Activated naive CD8-positive, alpha-beta T cell treated with anti-CD3 and anti-CD28 coated beads, Interleukin-2, amount 10 ng/mL, durations not matched to agents 7 days and 5 days (primary cell): ENCODE data around the gene PKMYT1. TPM values are rescaled to one million over a fixed set of nuclear protein-coding genes. Genes with fewer than 3 reads are reported as not detected.

ENCODE experiments used
- ATAC-seq: fragments of 150-1000 bp; cut with Tn5 transposase; one replicate; pipeline ENCODE4 v1.10.0; 2021; ENCODE audit warnings: low read depth, moderate library complexity
- POLR2A ChIA-PET: fragments of 350-600 bp; sonication (Branson Sonifier 250); formaldehyde crosslinking; loops from one replicate; lab custom pipeline; 2021; ENCODE audit warnings: antibody characterized with exemption; lab: Charles Lee
- DNase-seq: peaks from one replicate; pipeline ENCODE4 v3.0.0; 2021
- H3K27ac Mint-ChIP-seq: one replicate; pipeline ENCODE4 v1.8.0; 2022; ENCODE audit warnings: mild to moderate bottlenecking, mixed read lengths
- H3K27me3 Mint-ChIP-seq: one replicate; pipeline ENCODE4 v1.8.0; 2022; ENCODE audit warnings: mild to moderate bottlenecking, moderate library complexity, mixed read lengths
- H3K36me3 Mint-ChIP-seq: one replicate; pipeline ENCODE4 v1.8.0; 2021; ENCODE audit warnings: mild to moderate bottlenecking, mixed read lengths
- H3K4me1 Mint-ChIP-seq: one replicate; pipeline ENCODE4 v1.8.0; 2021; ENCODE audit warnings: mixed read lengths
- H3K4me3 Mint-ChIP-seq: one replicate; pipeline ENCODE4 v1.8.0; 2022; ENCODE audit warnings: mild to moderate bottlenecking, moderate library complexity, mixed read lengths
- H3K9me3 Mint-ChIP-seq: one replicate; pipeline ENCODE4 v1.8.0; 2021; ENCODE audit warnings: mixed read lengths
- total RNA-seq, 2 experiments: library from RNA; stranded (reverse); gene quantifications; one replicate each; pipeline ENCODE4 v1.2.3, GENCODE V29; 2021

The PKMYT1 gene
- total RNA-seq, 2 experiments from 2014 or later = 106 to 116 TPM

GRCh38 chr16:3022684-3023414 lies 42.6 kb upstream of the PKMYT1 start:
- H3K4me1 Mint-ChIP-seq = peaks cover 36% of the 10 kb centered on the region
- DNase-seq (no peak), ATAC-seq (no peak)
- H3K27me3 Mint-ChIP-seq = peaks cover 16% of the 10 kb centered on the region
- no peaks in the 10 kb centered on the region for H3K9me3 Mint-ChIP-seq
- peaks cover 10% of the 10 kb centered on the region for H3K36me3 Mint-ChIP-seq
- POLR2A ChIA-PET = interaction anchor here (1.0 to 2.3 kb wide), 7 partner anchors 15 to 140 kb away, joined by 3 to 8 read pairs (median 5); partner anchors contain the start of genes FLYWCH2, IL32 and PKMYT1
- peak overlapping the region; percentile 87 for H3K4me3 Mint-ChIP-seq
- H3K27ac Mint-ChIP-seq = peak overlapping the region; percentile 87

GRCh38 chr16:3022208-3022683 lies 42.0 kb upstream of the PKMYT1 start:
- Mint-ChIP-seq H3K27me3 (peaks cover 17% of the 10 kb centered on the region), H3K27ac (peak overlapping the region; percentile 87), H3K9me3 (no peaks in the 10 kb centered on the region), H3K4me1 (peaks cover 36% of the 10 kb centered on the region), H3K4me3 (peak overlapping the region; percentile 90), H3K36me3 (peaks cover 6% of the 10 kb centered on the region)
- POLR2A ChIA-PET = interaction anchor here (0.7 to 2.4 kb wide), 7 partner anchors 7 to 140 kb away, joined by 3 to 19 read pairs (median 5); partner anchors contain the start of genes FLYWCH2, IL32, MMP25 and PKMYT1
- DNase-seq (peak; percentile 76), ATAC-seq (no peak)

DNA sequence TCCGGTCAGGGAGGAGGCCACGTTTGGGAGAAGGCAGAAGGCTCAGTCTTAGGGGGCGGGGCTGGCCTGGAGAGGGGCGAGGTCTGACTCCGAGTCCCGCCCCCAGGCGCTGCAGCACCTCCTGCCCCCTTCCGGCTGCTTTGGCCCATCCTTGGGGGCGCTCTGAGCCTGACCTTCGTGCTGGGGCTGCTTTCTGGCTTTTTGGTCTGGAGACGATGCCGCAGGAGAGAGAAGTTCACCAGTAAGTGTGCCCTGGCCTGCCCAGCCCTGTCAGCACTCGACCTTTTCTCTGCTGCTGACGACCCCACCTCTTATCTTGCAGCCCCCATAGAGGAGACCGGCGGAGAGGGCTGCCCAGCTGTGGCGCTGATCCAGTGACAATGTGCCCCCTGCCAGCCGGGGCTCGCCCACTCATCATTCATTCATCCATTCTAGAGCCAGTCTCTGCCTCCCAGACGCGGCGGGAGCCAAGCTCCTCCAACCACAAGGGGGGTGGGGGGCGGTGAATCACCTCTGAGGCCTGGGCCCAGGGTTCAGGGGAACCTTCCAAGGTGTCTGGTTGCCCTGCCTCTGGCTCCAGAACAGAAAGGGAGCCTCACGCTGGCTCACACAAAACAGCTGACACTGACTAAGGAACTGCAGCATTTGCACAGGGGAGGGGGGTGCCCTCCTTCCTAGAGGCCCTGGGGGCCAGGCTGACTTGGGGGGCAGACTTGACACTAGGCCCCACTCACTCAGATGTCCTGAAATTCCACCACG lies 41.4 kb upstream of the PKMYT1 start:
- DNase-seq (peak; percentile 85), ATAC-seq (peak; percentile 15)
- POLR2A ChIA-PET = interaction anchor here (0.6 to 2.6 kb wide), 11 partner anchors 8 to 137 kb away, joined by 3 to 19 read pairs (median 4); partner anchors contain the start of genes IL32, MMP25 and PKMYT1
- H3K9me3 Mint-ChIP-seq = no peaks in the 10 kb centered on the region
- peaks cover 21% of the 10 kb centered on the region for H3K27me3 Mint-ChIP-seq
- H3K36me3 Mint-ChIP-seq = peaks cover 6% of the 10 kb centered on the region
- H3K27ac Mint-ChIP-seq = peak overlapping the region; percentile 87
- H3K4me3 Mint-ChIP-seq = peak overlapping the region; percentile 90
- peaks cover 36% of the 10 kb centered on the region for H3K4me1 Mint-ChIP-seq

DNA sequence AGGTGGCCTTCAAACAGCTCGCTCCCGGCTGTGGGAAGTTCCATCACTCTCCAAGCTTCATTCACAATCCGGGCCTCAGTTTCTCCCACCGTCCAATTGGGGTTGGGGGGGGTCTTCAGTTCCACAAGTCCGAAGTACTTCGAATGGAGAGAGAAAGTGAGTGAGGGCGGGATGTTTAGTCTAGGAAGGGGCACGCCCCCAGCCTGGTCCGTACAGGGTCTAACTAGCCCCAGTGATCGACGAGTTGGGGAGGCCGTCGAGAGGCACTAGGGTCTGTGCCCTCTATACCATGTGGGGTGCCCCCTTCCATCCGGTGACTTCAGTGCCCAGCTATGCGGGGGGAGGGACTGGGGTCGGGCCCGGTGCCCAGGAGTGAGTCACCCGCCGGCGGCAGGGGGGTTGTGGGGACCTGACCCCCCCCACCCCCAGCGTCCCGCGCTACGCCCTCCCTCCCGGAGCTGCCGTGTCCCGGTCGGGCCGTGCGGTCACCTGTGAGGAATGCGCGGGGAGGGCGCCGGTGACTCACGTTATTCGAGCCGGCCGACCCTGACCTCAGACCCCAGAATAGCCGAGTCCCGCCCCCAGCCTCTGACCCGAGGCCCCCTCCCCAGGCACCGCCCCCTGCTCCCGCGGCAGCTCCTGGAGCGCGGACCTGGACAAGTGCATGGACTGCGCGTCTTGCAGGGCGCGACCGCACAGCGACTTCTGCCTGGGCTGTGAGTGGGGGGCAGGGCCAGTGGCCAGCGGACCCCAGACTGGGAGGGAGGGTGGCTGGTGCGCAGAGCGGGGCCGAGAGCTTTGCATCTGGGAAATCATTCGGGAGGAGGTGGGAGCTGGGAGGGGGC lies 40.6 kb upstream of the PKMYT1 start:
- peaks cover 24% of the 10 kb centered on the region for H3K27me3 Mint-ChIP-seq
- no peaks in the 10 kb centered on the region for H3K9me3 Mint-ChIP-seq
- peak overlapping the region; percentile 90 for H3K4me3 Mint-ChIP-seq
- peak overlapping the region; percentile 56 for H3K27ac Mint-ChIP-seq
- DNase-seq (peak; percentile 63), ATAC-seq (peak; percentile 4)
- peaks cover 36% of the 10 kb centered on the region for H3K4me1 Mint-ChIP-seq
- H3K36me3 Mint-ChIP-seq = peaks cover 2% of the 10 kb centered on the region
- POLR2A ChIA-PET = interaction anchor here (0.5 to 2.6 kb wide), 19 partner anchors 9 to 141 kb away, joined by 3 to 19 read pairs (median 3); partner anchors contain the start of genes MMP25 and PKMYT1

- peaks cover 2% of the 10 kb centered on the region for H3K36me3 Mint-ChIP-seq
- POLR2A ChIA-PET = interaction anchor here (0.5 to 2.6 kb wide), 15 partner anchors 9 to 142 kb away, joined by 3 to 19 read pairs (median 3); partner anchors contain the start of gene MMP25
- H3K27ac Mint-ChIP-seq = peak within 1 kb of the TSS; percentile 56
- no peaks in the 10 kb centered on the region for H3K9me3 Mint-ChIP-seq
- peaks cover 24% of the 10 kb centered on the region for H3K27me3 Mint-ChIP-seq
- H3K4me1 Mint-ChIP-seq = peaks cover 36% of the 10 kb centered on the region
- H3K4me3 Mint-ChIP-seq = peak within 1 kb of the TSS; percentile 90
- ATAC-seq = peak; percentile 23
- peak; percentile 86 for DNase-seq
Measured at GRCh38 chr16:3020247-3020603, 40.0 kb upstream of the PKMYT1 start, which contains the start of gene TNFRSF12A. TNFRSF12A (plus strand) TSS chr16:3020368; CDS start chr16:3020398, 30 bp downstream.

GRCh38 chr16:3019594-3020246 lies 39.5 kb upstream of the PKMYT1 start:
- H3K4me3 Mint-ChIP-seq = peak overlapping the region; percentile 90
- DNase-seq (no peak), ATAC-seq (no peak)

DNA sequence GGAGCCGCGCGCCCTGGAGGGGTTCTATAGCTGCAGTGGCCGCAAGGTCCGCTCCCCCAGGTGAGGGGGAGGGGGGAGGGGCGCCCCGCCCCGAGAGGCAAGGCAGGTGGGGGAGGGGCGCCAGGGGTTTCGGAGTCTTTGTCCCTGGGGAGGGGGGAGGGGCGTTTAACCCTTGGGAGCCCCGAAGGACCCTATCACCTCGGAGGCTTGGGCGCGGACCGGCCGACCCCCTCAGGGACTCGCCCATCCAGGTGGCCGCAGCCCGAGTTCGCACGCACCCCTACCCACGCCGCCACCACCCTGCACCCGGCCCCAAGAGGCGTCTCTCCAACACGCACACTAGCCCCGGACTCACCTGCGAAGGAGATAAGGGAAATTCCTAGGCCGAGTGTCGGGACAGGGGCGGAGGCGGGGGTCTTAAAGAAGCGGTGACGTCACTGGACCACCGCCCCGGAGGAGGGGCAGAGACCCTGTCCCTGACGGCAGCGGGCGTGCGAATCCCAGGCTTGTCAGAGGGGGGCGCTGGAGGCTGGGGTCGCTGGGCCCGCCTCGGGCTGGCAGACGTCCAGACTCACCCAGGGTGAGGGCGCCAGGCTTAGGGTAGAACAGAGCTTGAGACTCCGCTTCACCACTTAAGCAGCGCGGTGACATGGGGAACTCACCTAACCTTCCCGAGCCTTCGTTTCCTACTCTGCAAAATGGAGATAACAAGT lies 37.7 kb upstream of the PKMYT1 start, which contains the start of gene CLDN6:
Gene CLDN6, minus strand, starts transcription at position 390 of the 713 bp plus-strand sequence. CDS start 2,162 bp downstream, outside the sequence.
- DNase-seq (no peak), ATAC-seq (no peak)
- no peaks in the 10 kb centered on the region for H3K9me3 Mint-ChIP-seq
- no peak within 1 kb of the TSS for H3K27ac Mint-ChIP-seq
- no peaks in the 10 kb centered on the region for H3K36me3 Mint-ChIP-seq
- POLR2A ChIA-PET = no interaction called here
- peaks cover 29% of the 10 kb centered on the region for H3K4me1 Mint-ChIP-seq
- no peak within 1 kb of the TSS for H3K4me3 Mint-ChIP-seq
- peaks cover 32% of the 10 kb centered on the region for H3K27me3 Mint-ChIP-seq

More at GRCh38 chr16:3019594-3020246, 39.5 kb upstream of the PKMYT1 start:
- Mint-ChIP-seq H3K27me3 (peaks cover 28% of the 10 kb centered on the region), H3K4me1 (peaks cover 36% of the 10 kb centered on the region), H3K27ac (peak overlapping the region; percentile 54), H3K36me3 (peaks cover 2% of the 10 kb centered on the region), H3K9me3 (no peaks in the 10 kb centered on the region)
- POLR2A ChIA-PET = interaction anchor here (0.8 to 2.6 kb wide), 13 partner anchors 10 to 109 kb away, joined by 3 to 19 read pairs (median 3); partner anchors contain the start of gene MMP25

- ATAC-seq (no peak), DNase-seq (no peak)
- Mint-ChIP-seq H3K27me3 (peaks cover 39% of the 10 kb centered on the region), H3K4me1 (peaks cover 23% of the 10 kb centered on the region), H3K27ac (no peak overlapping the region), H3K4me3 (no peak overlapping the region), H3K9me3 (no peaks in the 10 kb centered on the region), H3K36me3 (no peaks in the 10 kb centered on the region)
- POLR2A ChIA-PET = no interaction called here
Measured at GRCh38 chr16:3017344-3017743, 37.1 kb upstream of the PKMYT1 start.

- Mint-ChIP-seq H3K9me3 (no peaks in the 10 kb centered on the region), H3K36me3 (no peaks in the 10 kb centered on the region), H3K27me3 (peaks cover 47% of the 10 kb centered on the region), H3K4me1 (peaks cover 11% of the 10 kb centered on the region), H3K27ac (no peak overlapping the region), H3K4me3 (no peak overlapping the region)
- DNase-seq (no peak), ATAC-seq (no peak)
- POLR2A ChIA-PET = interaction anchor here (1.0 kb wide), 1 partner anchor 29 kb away, joined by 3 read pairs; no protein-coding TSS in a partner anchor
Measured at GRCh38 chr16:3015865-3016521, 35.7 kb upstream of the PKMYT1 start.

GRCh38 chr16:3014971-3015370 lies 34.7 kb upstream of the PKMYT1 start:
- Mint-ChIP-seq H3K4me3 (no peak overlapping the region), H3K27ac (no peak overlapping the region), H3K27me3 (peaks cover 46% of the 10 kb centered on the region), H3K9me3 (no peaks in the 10 kb centered on the region), H3K4me1 (peaks cover 8% of the 10 kb centered on the region), H3K36me3 (no peaks in the 10 kb centered on the region)
- ATAC-seq (no peak), DNase-seq (no peak)
- POLR2A ChIA-PET = interaction anchor here (1.0 kb wide), 1 partner anchor 30 kb away, joined by 3 read pairs; no protein-coding TSS in a partner anchor
